Measurements from ENCODE around the gene LMOD2. TPM values are rescaled to one million over a fixed set of nuclear protein-coding genes. Genes with fewer than 3 reads are reported as not detected.

The LMOD2 gene
- total RNA-seq, 2 experiments from 2014 or later, result not detected

- TF ChIP-seq CTCF (IDR thresholded peaks at IDR 0.05), result peak; percentile 65
- Histone ChIP-seq H3K27ac (ENCODE audit: low read depth in 1 of 2, low read length in 2 of 2) (no peak overlapping the region), H3K27me3 (ENCODE audit: control insufficient read depth in 1 of 2, insufficient read depth in 2 of 2, low read length in 2 of 2) (no peaks in the 10 kb centered on the region), H3K9me3 (ENCODE audit: control insufficient read depth in 1 of 2, insufficient read depth in 1 of 2, low read length in 2 of 2) (no peaks in the 10 kb centered on the region), H3K4me1 (ENCODE audit: insufficient read depth, low read length) (no peaks in the 10 kb centered on the region), H3K36me3 (ENCODE audit: insufficient read depth, low read length) (no peaks in the 10 kb centered on the region), H3K4me3 (ENCODE audit: low read length) (no peak overlapping the region)
- no peaks in the 10 kb centered on the region for H3K36me3 Mint-ChIP-seq (ENCODE audit: low read depth)
- ATAC-seq (ENCODE audit: poor library complexity) (no peak), DNase-seq (peak; percentile 32 to 71 (median 44))
- no peak overlapping the region for H3K27ac Mint-ChIP-seq
- H3K27me3 Mint-ChIP-seq, result peaks cover 6% of the 10 kb centered on the region
- H3K4me1 Mint-ChIP-seq (ENCODE audit: low read depth), result no peaks in the 10 kb centered on the region
- ChIA-PET POLR2A (interaction anchor here (1.0 kb wide), 1 partner anchor 67 kb away, joined by 3 read pairs; the partner anchor contains the start of gene NDUFA5), CTCF (no interaction called here)
- no peak overlapping the region for H3K4me3 Mint-ChIP-seq
- intact Hi-C loops (cut with DNase I, micrococcal nuclease), result no loop called here
- H3K9me3 Mint-ChIP-seq, result no peaks in the 10 kb centered on the region
Observed at GRCh38 chr7:123624527-123625183, 31.0 kb upstream of the LMOD2 start.

- Histone ChIP-seq H3K36me3 (ENCODE audit: insufficient read depth, low read length) (no peaks in the 10 kb centered on the region), H3K4me1 (ENCODE audit: insufficient read depth, low read length) (no peaks in the 10 kb centered on the region), H3K27me3 (ENCODE audit: control insufficient read depth in 1 of 2, insufficient read depth in 2 of 2, low read length in 2 of 2) (no peaks in the 10 kb centered on the region), H3K4me3 (ENCODE audit: low read length) (no peak overlapping the region), H3K9me3 (ENCODE audit: control insufficient read depth in 1 of 2, insufficient read depth in 1 of 2, low read length in 2 of 2) (no peaks in the 10 kb centered on the region), H3K27ac (ENCODE audit: low read depth in 1 of 2, low read length in 2 of 2) (no peak overlapping the region)
- ChIA-PET POLR2A (no interaction called here), CTCF (no interaction called here)
- ATAC-seq (ENCODE audit: poor library complexity), result no peak
- DNase-seq, result no peak
- Mint-ChIP-seq H3K27ac (no peak overlapping the region), H3K9me3 (no peaks in the 10 kb centered on the region), H3K4me1 (ENCODE audit: low read depth) (no peaks in the 10 kb centered on the region), H3K27me3 (peaks cover under 1% of the 10 kb centered on the region), H3K36me3 (ENCODE audit: low read depth) (no peaks in the 10 kb centered on the region), H3K4me3 (no peak overlapping the region)
- TF ChIP-seq CTCF (IDR thresholded peaks at IDR 0.05), result no peak
- intact Hi-C loops (cut with DNase I, micrococcal nuclease), result no loop called here
Observed at GRCh38 chr7:123625254-123625653, 30.4 kb upstream of the LMOD2 start.

GRCh38 chr7:123627851-123628250, 27.8 kb upstream of the LMOD2 start:
- no peak for TF ChIP-seq CTCF (IDR thresholded peaks at IDR 0.05)

More at GRCh38 chr7:123627851-123628250, 27.8 kb upstream of the LMOD2 start:
- ChIA-PET CTCF (no interaction called here), POLR2A (no interaction called here)
- ATAC-seq (ENCODE audit: poor library complexity) (no peak), DNase-seq (no peak)
- intact Hi-C loops (cut with DNase I, micrococcal nuclease), result no loop called here
- Mint-ChIP-seq H3K27ac (no peak overlapping the region), H3K4me1 (ENCODE audit: low read depth) (no peaks in the 10 kb centered on the region), H3K9me3 (no peaks in the 10 kb centered on the region), H3K4me3 (no peak overlapping the region), H3K36me3 (ENCODE audit: low read depth) (no peaks in the 10 kb centered on the region), H3K27me3 (no peaks in the 10 kb centered on the region)
- Histone ChIP-seq H3K27ac (ENCODE audit: low read depth in 1 of 2, low read length in 2 of 2) (no peak overlapping the region), H3K4me1 (ENCODE audit: insufficient read depth, low read length) (no peaks in the 10 kb centered on the region), H3K9me3 (ENCODE audit: control insufficient read depth in 1 of 2, insufficient read depth in 1 of 2, low read length in 2 of 2) (no peaks in the 10 kb centered on the region), H3K27me3 (ENCODE audit: control insufficient read depth in 1 of 2, insufficient read depth in 2 of 2, low read length in 2 of 2) (no peaks in the 10 kb centered on the region), H3K4me3 (ENCODE audit: low read length) (no peak overlapping the region), H3K36me3 (ENCODE audit: insufficient read depth, low read length) (no peaks in the 10 kb centered on the region)
